GM19468 (cell line): ENCODE results near the gene MRPL48.
"Not testable (repeated sequence)": the region's sequence is repeated elsewhere in the genome, so short reads cannot be mapped to it uniquely, and the experiment has no call there.

Source experiments
- ATAC-seq: cut with Tn5 transposase; IDR thresholded peaks from one replicate; pipeline ENCODE4 v1.9.1; 2021; ENCODE audit warnings: mild to moderate bottlenecking, moderate library complexity, moderate number of reproducible peaks; ENCODE audit not compliant: unreplicated experiment; ENCODE audit errors: extremely low read depth

The MRPL48 gene

GRCh38 chr11:73787643-73788558 lies at the start of gene MRPL48:
Gene MRPL48 (plus strand): TSS chr11:73787874. CDS start chr11:73787972, 98 bp downstream.
- ATAC-seq, result peak; percentile 68

- ATAC-seq, result no peak
Observed at GRCh38 chr11:73743045-73743444, 44.6 kb upstream of the MRPL48 start.

DNA sequence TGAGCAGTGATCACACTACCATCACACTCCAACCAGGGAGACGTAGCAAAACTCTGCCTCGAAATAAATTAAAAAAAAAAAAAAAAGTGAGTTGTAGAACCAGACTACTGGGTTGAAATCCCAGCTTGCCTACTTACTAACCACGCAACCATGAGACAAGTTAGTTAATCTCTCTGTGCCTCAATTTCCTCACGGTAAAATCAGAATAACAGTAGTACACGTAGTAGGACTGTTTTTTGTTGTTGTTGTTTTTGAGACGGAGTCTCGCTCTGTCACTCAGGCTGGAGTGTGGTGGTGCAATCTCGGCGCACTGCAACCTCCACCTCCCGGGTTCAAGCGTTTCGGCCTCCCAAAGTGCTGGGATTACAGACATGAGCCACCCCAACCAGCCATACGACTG lies 41.0 kb upstream of the MRPL48 start:
- ATAC-seq, result no peak

GRCh38 chr11:73747762-73748161 lies 39.9 kb upstream of the MRPL48 start:
- ATAC-seq, result no peak

GRCh38 chr11:73748300-73748699 lies 39.4 kb upstream of the MRPL48 start:
- ATAC-seq, result no peak

GRCh38 chr11:73749118-73749517 lies 38.6 kb upstream of the MRPL48 start:
- ATAC-seq, result no peak

GRCh38 chr11:73750228-73750627 lies 37.4 kb upstream of the MRPL48 start:
- ATAC-seq, result no peak

DNA sequence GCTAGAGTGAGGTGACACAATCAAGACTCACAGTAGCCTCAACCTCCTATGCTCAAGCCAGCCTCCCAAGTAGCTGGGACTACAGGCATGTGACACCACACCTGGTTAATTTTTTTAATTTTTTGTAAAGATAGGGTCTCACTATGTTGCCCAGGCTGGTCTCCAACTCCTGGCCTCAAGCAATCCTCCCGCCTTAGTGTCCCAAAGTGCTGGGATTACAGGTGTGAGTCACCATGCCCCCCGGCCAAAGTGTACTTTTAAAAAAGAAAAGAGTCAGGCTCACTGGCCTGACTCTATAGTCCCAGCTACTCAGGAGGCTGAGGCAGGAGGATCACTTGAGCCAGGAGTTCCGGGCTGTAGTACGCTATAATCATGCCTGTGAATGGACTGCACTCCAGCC lies 36.8 kb upstream of the MRPL48 start:
- not testable (repeated sequence) for ATAC-seq

DNA sequence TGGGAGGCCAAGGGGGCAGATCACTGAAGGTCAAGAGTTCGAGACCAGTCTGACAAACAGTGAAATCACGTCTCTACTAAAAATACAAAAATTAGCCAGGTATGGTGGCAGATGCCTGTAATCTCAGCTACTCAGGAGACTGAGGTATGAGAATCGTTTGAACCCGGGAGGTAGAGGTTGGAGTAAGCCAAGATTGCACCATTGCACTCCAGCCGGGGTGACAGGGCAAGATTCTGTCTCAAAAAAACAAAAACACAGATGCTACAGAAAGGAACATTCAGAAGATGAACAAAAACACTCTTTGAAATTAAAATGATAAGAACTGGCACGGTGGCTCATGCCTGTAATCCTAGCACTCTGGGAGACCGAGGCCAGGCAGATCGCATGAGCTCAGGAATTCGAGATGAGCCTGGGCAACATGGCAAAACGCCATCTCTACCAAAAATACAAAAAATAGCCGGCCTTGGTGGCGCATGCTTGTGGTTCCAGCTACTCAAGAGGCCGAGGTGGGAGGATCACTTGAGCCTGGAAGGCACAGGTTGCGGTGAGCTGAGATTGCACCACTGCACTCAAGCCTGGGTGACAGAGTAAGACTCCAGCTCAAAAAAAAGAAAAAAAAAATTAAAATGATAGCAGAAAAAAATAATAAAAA lies 35.3 kb upstream of the MRPL48 start:
- ATAC-seq, result no peak

GRCh38 chr11:73752903-73753302 lies 34.8 kb upstream of the MRPL48 start:
- no peak for ATAC-seq

DNA sequence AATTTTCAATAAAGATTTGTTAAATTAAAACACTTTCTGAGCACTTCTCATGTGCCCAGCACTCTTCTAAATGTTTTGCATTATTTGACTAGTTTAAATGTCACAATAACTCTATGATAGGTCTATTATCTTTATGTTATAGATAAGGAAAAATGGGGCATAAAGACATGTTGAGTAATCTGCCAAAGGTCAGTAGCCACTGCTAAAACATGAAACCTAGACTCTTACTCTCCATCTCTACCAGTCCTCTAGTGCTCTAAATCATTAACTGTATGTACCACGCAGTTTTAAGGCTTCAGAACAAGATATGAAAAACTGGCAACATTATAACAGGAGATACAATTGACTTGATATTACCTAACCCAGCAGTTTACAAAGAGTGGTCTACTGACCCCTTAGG lies 33.7 kb upstream of the MRPL48 start:
- no peak for ATAC-seq

- no peak for ATAC-seq
Observed at GRCh38 chr11:73755670-73756069, 32.0 kb upstream of the MRPL48 start.

DNA sequence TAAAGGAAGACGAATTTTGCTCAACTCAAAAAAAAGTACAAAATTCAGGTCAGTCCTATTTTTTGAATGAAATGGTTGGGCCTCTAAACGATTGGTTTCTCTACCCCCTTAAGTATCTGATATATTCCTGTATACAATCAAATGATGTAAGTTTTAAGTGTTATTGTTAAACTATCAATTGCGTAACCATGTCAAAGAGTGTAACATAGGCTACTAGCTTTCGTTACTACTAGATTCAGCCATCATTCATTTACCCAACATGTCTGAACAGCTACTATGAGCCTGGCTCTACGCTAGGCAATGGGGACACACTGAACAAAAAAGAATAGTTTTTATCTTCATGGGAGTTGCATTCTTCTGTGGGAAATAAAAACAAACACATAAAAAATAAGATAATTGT lies 30.1 kb upstream of the MRPL48 start:
- no peak for ATAC-seq

DNA sequence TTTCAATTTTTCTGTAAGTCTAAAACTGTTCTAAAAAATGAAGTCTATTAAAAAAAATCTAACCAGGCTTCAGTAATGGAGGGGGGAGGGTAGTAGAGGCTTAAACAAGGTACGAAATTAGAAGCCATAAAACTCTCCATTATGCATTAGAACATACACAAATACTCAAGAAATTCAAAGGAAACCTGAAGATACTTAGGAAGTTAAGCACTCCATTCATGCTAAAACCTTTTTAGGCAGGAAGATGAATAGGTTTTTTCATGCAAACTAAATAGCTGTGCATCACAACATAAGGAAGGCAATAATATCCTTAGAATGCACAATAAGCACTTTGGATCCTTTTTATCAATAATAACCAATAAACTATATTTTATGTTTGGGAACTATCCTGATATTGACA lies 29.2 kb upstream of the MRPL48 start:
- ATAC-seq, result no peak

DNA sequence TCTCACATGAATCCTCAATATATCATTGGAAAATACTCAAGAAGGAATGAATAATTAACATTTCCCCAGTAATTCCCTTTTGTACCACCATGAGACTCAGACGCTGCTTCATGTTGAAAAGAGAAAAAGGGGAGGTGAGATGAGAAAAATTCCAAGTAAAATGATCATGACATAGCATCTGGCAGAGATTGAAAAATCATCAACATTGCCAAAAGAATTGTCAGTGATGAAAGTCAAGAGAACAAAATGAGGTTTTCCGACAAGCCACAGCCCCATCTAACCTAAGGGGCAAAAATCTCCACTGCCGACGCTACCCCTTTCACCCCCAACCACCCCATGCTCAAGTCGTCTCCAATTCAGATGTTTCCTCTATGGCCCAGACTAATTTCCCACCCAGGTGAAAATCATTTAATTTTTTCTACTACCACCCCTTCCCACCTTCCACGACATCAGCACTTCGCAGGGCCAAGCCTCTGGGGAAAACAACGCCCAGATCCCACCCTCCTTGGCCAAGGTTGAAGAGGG lies 28.0 kb upstream of the MRPL48 start:
- no peak for ATAC-seq

- ATAC-seq, result no peak
Observed at GRCh38 chr11:73760135-73760678, 27.5 kb upstream of the MRPL48 start.

- peak; percentile 89 for ATAC-seq
Observed at GRCh38 chr11:73760679-73761402, 26.8 kb upstream of the MRPL48 start, which contains the start of gene RAB6A. Gene RAB6A (minus strand): TSS chr11:73761074. CDS start chr11:73760635, 439 bp downstream.

DNA sequence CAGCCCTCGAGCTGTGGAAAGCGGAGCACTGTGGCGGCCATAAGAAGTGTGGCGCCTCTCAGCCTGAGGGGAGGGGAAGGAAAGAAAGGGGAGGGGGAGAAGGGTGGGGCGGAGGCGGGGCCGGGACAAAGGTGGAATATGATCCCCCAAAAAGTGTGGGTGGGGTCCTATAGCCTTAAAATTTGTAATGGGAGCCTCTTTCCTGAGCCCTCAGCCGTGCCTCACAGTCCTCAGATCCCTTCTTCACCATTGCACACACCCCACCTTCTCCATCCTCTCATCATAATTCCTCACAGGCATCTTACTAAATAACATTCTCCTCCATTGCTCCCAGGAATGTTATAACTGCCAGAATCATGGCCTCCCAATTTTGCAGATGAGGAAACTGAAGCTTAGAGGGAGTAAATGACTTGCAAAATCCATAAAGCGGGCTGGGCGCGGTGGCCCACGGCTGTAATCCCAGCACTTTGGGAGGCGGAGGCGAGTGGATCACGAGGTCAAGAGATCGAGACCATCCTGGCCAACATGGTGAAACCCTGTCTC lies 26.2 kb upstream of the MRPL48 start:
- no peak for ATAC-seq

DNA sequence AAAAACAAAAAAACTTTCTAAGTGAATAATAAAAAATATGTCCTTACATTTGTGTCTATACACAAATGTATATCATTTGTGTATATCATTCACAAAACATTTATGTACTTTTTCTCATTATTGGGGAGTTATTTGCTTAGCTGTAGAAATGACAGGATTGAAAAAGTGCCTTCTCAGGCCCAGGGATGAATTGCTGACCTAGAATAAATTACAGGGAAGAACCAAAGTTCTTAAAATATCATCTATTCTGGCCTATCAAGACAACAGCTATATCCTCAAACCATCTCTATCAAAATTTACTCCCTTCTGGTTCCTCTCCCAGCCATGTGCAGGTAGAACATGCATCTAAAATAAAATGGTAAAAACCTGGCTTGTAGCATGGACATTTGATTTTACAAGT lies 24.9 kb upstream of the MRPL48 start:
- ATAC-seq, result no peak

- ATAC-seq, result no peak
Observed at GRCh38 chr11:73766763-73767162, 20.9 kb upstream of the MRPL48 start.
